Endodermal cell (in vitro differentiated cells): Measurements from ENCODE around the gene CRYGN. TPM values are rescaled to one million over a fixed set of nuclear protein-coding genes. Genes with fewer than 3 reads are reported as not detected.

Experiments used
- DNase-seq: peaks from one replicate; pipeline ENCODE4 v3.0.0-alpha.2; 2017
- H3K27ac ChIP-seq: 2 replicates; pipeline ENCODE4 v1.5.1; 2013; ENCODE audit warnings: mild to moderate bottlenecking, low read depth, low read length, moderate library complexity
- H3K27me3 ChIP-seq: 2 replicates; pipeline ENCODE4 v1.6.1; 2013; ENCODE audit warnings: mild to moderate bottlenecking, low read length, moderate library complexity; ENCODE audit not compliant: insufficient read depth, control insufficient read depth, poor library complexity, severe bottlenecking
- H3K36me3 ChIP-seq: 2 replicates; pipeline ENCODE4 v1.7.0; 2013; ENCODE audit warnings: mild to moderate bottlenecking, low read length, moderate library complexity; ENCODE audit not compliant: control insufficient read depth, insufficient read depth
- H3K4me1 ChIP-seq: one replicate; pipeline ENCODE4 v1.7.0; 2013; ENCODE audit warnings: low read length; ENCODE audit not compliant: control insufficient read depth, insufficient read depth
- H3K4me3 ChIP-seq: 2 replicates; pipeline ENCODE4 v1.5.1; 2013; ENCODE audit warnings: mild to moderate bottlenecking, low read length, moderate library complexity
- H3K9ac ChIP-seq: 2 replicates; pipeline ENCODE4 v1.6.1; 2013; ENCODE audit warnings: mild to moderate bottlenecking, low read length, moderate library complexity; ENCODE audit not compliant: poor library complexity, severe bottlenecking; ENCODE audit errors: extremely low read depth
- H3K9me3 ChIP-seq: 2 replicates; pipeline ENCODE4 v1.6.1; 2013; ENCODE audit warnings: mild to moderate bottlenecking, low read length, moderate library complexity; ENCODE audit not compliant: control insufficient read depth
- H3K27ac Mint-ChIP-seq: 2 replicates; pipeline ENCODE4 v1.8.0; 2020; ENCODE audit warnings: mixed read lengths
- H3K27me3 Mint-ChIP-seq: 2 replicates; pipeline ENCODE4 v1.8.0; 2021; ENCODE audit warnings: mild to moderate bottlenecking, mixed read lengths; ENCODE audit not compliant: insufficient read depth
- H3K36me3 Mint-ChIP-seq: 2 replicates; pipeline ENCODE4 v1.8.0; 2020; ENCODE audit warnings: low read depth, mixed read lengths
- H3K4me1 Mint-ChIP-seq: 2 replicates; pipeline ENCODE4 v1.8.0; 2020; ENCODE audit warnings: mixed read lengths
- H3K4me3 Mint-ChIP-seq: 2 replicates; pipeline ENCODE4 v1.8.0; 2020; ENCODE audit warnings: mild to moderate bottlenecking, moderate library complexity, mixed read lengths
- H3K9me3 Mint-ChIP-seq: 2 replicates; pipeline ENCODE4 v1.8.0; 2020; ENCODE audit warnings: mild to moderate bottlenecking, mixed read lengths
- CTCF ChIP-seq: fragments of 200-600 bp; sonication (generic); conservative IDR thresholded peaks from 2 replicates; pipeline ENCODE4 v1.5.0; 2021; ENCODE audit warnings: antibody characterized with exemption, mild to moderate bottlenecking
- WGBS, 2 experiments: methylation state at CpG; one replicate each; pipeline versions ENCODE4 v1.1.5 to v1.1.7; 2013; ENCODE audit warnings: missing lambda C conversion rate in 2 of 2, mixed read lengths in 1 of 2; ENCODE audit not compliant: insufficient coverage in 1 of 2, insufficient read length in 1 of 2; 5-methylcytosine and 5-hydroxymethylcytosine counted together
- total RNA-seq, 2 donors: library from RNA; stranded (reverse); fragmentation: NEBNext Ultra II Directional in 1 of 2; extraction: Animal tissue kit (Norgen Biotek cat#: 25700) in 1 of 2; gene quantifications; 2 replicates in 1 of 2; 3 replicates in 1 of 2; pipeline ENCODE4 v1.2.1, GENCODE V29; 2021

CRYGN gene
- total RNA-seq, 2 donors from 2014 or later = 2.3 to 4.4 TPM

- Histone ChIP-seq H3K36me3 (peaks cover 12% of the 10 kb centered on the region), H3K27ac (no peak overlapping the region), H3K27me3 (no peaks in the 10 kb centered on the region), H3K9me3 (no peaks in the 10 kb centered on the region), H3K4me3 (peak overlapping the region; percentile 21), H3K4me1 (peaks cover 12% of the 10 kb centered on the region), H3K9ac (no peak overlapping the region)
- H3K27ac Mint-ChIP-seq = no peak overlapping the region
- DNase-seq = no peak
- H3K9me3 Mint-ChIP-seq = no peaks in the 10 kb centered on the region
- WGBS, 2 experiments = 94 to 97% methylated on average over 6 to 9 of the region's 9 CpGs
- H3K36me3 Mint-ChIP-seq = peaks cover 38% of the 10 kb centered on the region
- peaks cover 6% of the 10 kb centered on the region for H3K27me3 Mint-ChIP-seq
- H3K4me1 Mint-ChIP-seq = peaks cover 28% of the 10 kb centered on the region
- no peak for TF ChIP-seq CTCF
- peak overlapping the region; percentile 76 for H3K4me3 Mint-ChIP-seq
These were observed 32.9 kb downstream of the CRYGN start for GRCh38 chr7:151406886-151407583.

GRCh38 chr7:151406051-151406875 is 33.7 kb downstream of the CRYGN start:
- Histone ChIP-seq H3K9me3 (no peaks in the 10 kb centered on the region), H3K4me3 (peak overlapping the region; percentile 18), H3K4me1 (peaks cover 10% of the 10 kb centered on the region), H3K9ac (no peak overlapping the region), H3K27me3 (no peaks in the 10 kb centered on the region), H3K36me3 (peaks cover 12% of the 10 kb centered on the region), H3K27ac (no peak overlapping the region)
- DNase-seq = peak; percentile 35
- H3K4me1 Mint-ChIP-seq = peaks cover 20% of the 10 kb centered on the region
- peaks cover 36% of the 10 kb centered on the region for H3K36me3 Mint-ChIP-seq
- no peak overlapping the region for H3K27ac Mint-ChIP-seq
- no peak for TF ChIP-seq CTCF
- peak overlapping the region; percentile 76 for H3K4me3 Mint-ChIP-seq
- H3K9me3 Mint-ChIP-seq = no peaks in the 10 kb centered on the region
- 93 to 96% methylated on average over 11 to 24 of the region's 24 CpGs for WGBS, 2 experiments
- H3K27me3 Mint-ChIP-seq = peaks cover 5% of the 10 kb centered on the region

- TF ChIP-seq CTCF = no peak
- H3K9ac ChIP-seq = no peak overlapping the region
- H3K27ac ChIP-seq = no peak overlapping the region
- H3K4me1 Mint-ChIP-seq = peaks cover 13% of the 10 kb centered on the region
- no peaks in the 10 kb centered on the region for H3K27me3 Mint-ChIP-seq
- 91 to 96% methylated on average over 5 to 10 of the region's 10 CpGs for WGBS, 2 experiments
- H3K9me3 Mint-ChIP-seq = no peaks in the 10 kb centered on the region
- H3K9me3 ChIP-seq = no peaks in the 10 kb centered on the region
- no peak overlapping the region for H3K4me3 Mint-ChIP-seq
- peaks cover 12% of the 10 kb centered on the region for H3K36me3 ChIP-seq
- H3K27ac Mint-ChIP-seq = no peak overlapping the region
- no peaks in the 10 kb centered on the region for H3K27me3 ChIP-seq
- peak; percentile 43 for DNase-seq
- peaks cover 36% of the 10 kb centered on the region for H3K36me3 Mint-ChIP-seq
- peaks cover 3% of the 10 kb centered on the region for H3K4me1 ChIP-seq
- no peak overlapping the region for H3K4me3 ChIP-seq
These were observed 34.4 kb downstream of the CRYGN start for GRCh38 chr7:151405588-151405987.
